DOHH2 (cell line): Measurements from ENCODE around the gene CFTR.

ENCODE experiments used
- EZH2phosphoT487 ChIP-seq: fragments of 200-600 bp; sonication (generic); IDR thresholded peaks from 2 replicates; pipeline ENCODE4 v1.6.1; 2017; ENCODE audit warnings: borderline replicate concordance, mild to moderate bottlenecking, antibody characterized with exemption, low read length, moderate library complexity, mixed read lengths
- TF ChIP-seq, protein P1 (sequence below): fragments of 200-600 bp; sonication (generic); IDR thresholded peaks from one replicate; pipeline ENCODE4 v1.5.1; 2014; ENCODE audit warnings: antibody characterized with exemption, mild to moderate bottlenecking, low read depth, low read length; ENCODE audit not compliant: poor library complexity, severe bottlenecking

DNA sequence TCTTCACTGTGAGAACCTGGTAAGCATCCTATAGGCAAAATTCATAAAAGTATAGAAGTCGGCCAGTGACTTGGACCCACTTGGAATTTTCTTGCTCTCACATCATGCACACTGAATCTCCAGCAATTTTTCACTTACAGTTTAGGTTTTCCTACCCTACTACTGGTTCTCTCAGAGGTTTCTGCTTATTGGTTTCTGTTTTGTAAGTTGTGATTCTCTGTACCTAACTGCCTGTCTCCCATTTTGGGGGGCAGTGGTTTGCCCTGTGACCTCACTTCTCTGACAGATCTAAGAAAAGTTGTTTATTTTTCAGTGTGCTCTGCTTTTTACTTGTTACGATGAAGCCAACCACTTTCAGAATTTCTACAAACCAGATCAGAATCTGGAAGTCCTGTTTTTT lies 158.1 kb downstream of the CFTR start:
- TF ChIP-seq, protein P1, sequence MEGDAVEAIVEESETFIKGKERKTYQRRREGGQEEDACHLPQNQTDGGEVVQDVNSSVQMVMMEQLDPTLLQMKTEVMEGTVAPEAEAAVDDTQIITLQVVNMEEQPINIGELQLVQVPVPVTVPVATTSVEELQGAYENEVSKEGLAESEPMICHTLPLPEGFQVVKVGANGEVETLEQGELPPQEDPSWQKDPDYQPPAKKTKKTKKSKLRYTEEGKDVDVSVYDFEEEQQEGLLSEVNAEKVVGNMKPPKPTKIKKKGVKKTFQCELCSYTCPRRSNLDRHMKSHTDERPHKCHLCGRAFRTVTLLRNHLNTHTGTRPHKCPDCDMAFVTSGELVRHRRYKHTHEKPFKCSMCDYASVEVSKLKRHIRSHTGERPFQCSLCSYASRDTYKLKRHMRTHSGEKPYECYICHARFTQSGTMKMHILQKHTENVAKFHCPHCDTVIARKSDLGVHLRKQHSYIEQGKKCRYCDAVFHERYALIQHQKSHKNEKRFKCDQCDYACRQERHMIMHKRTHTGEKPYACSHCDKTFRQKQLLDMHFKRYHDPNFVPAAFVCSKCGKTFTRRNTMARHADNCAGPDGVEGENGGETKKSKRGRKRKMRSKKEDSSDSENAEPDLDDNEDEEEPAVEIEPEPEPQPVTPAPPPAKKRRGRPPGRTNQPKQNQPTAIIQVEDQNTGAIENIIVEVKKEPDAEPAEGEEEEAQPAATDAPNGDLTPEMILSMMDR: no peak
- no peak for TF ChIP-seq EZH2phosphoT487
